Caco-2 (cell line): ENCODE results near the gene PRRX1. TPM values are rescaled to one million over a fixed set of nuclear protein-coding genes. Genes with fewer than 3 reads are reported as not detected.

Experiments
- BruUV-seq: library from RNA; stranded (reverse); fragments of 400-500 nt; replicated peaks from 2 replicates; lab custom pipeline; 2021; lab: Mats Ljungman, UMichigan
- CTCF ChIA-PET: fragments of 300-600 bp; sonication (Branson Sonifier 250); formaldehyde crosslinking; loops from one replicate; lab custom pipeline; 2022; ENCODE audit warnings: antibody characterized with exemption; lab: Charles Lee
- POLR2A ChIA-PET: fragments of 300-600 bp; sonication (Branson Sonifier 250); formaldehyde crosslinking; loops from one replicate; lab custom pipeline; 2022; ENCODE audit warnings: antibody characterized with exemption; lab: Charles Lee
- DNase-seq, 2 experiments: peaks; one replicate each; pipeline versions ENCODE4 v3.0.0 to v3.0.0-alpha.2; 2020 to 2022
- H3K27me3 ChIP-seq: replicated peaks from 2 replicates; pipeline ENCODE4 v1.6.0; 2011; ENCODE audit warnings: low read length; ENCODE audit not compliant: control insufficient read depth, insufficient read depth
- H3K36me3 ChIP-seq: 2 replicates; pipeline ENCODE4 v1.5.1; 2011; ENCODE audit warnings: low read length; ENCODE audit not compliant: control insufficient read depth, insufficient read depth
- H3K4me1 ChIP-seq: fragments of 250-450 bp; sonication (Bioruptor Pico); 2 replicates; pipeline ENCODE4 v1.5.1; 2020; ENCODE audit warnings: mild to moderate bottlenecking
- H3K4me3 ChIP-seq: 2 replicates; pipeline ENCODE4 v1.5.1; 2011; ENCODE audit warnings: low read depth, mild to moderate bottlenecking, control low read depth, low read length
- H3K9me3 ChIP-seq: fragments of 250-450 bp; sonication (Bioruptor Pico); 2 replicates; pipeline ENCODE4 v1.5.1; 2020; ENCODE audit warnings: mild to moderate bottlenecking, moderate library complexity
- H3K27ac Mint-ChIP-seq: one replicate; pipeline ENCODE4 v1.8.0; 2022; ENCODE audit warnings: mixed read lengths; ENCODE audit not compliant: unreplicated experiment
- H3K27me3 Mint-ChIP-seq: one replicate; pipeline ENCODE4 v1.8.0; 2022; ENCODE audit warnings: mixed read lengths; ENCODE audit not compliant: insufficient read depth, unreplicated experiment
- H3K36me3 Mint-ChIP-seq: one replicate; pipeline ENCODE4 v1.8.0; 2022; ENCODE audit warnings: mild to moderate bottlenecking, mixed read lengths; ENCODE audit not compliant: insufficient read depth, unreplicated experiment
- H3K4me1 Mint-ChIP-seq: one replicate; pipeline ENCODE4 v1.8.0; 2022; ENCODE audit warnings: low read depth, mixed read lengths; ENCODE audit not compliant: unreplicated experiment
- H3K4me3 Mint-ChIP-seq: one replicate; pipeline ENCODE4 v1.8.0; 2022; ENCODE audit warnings: mild to moderate bottlenecking, moderate library complexity, mixed read lengths; ENCODE audit not compliant: unreplicated experiment
- H3K9me3 Mint-ChIP-seq: one replicate; pipeline ENCODE4 v1.8.0; 2022; ENCODE audit warnings: mixed read lengths; ENCODE audit not compliant: unreplicated experiment
- CTCF ChIP-seq, 2 experiments: fragments of 200-600 bp in 1 of 2; IDR thresholded peaks; 1 replicate in 1 of 2; 2 replicates in 1 of 2; pipeline versions ENCODE4 v1.5.1 to v1.8.0; 2011 to 2022; ENCODE audit warnings: antibody characterized with exemption in 1 of 2, control low read depth in 1 of 2, inconsistent platforms in 1 of 2, low read depth in 1 of 2, low read length in 1 of 2, mild to moderate bottlenecking in 1 of 2, moderate library complexity in 1 of 2; ENCODE audit not compliant: insufficient read depth in 1 of 2, severe bottlenecking in 1 of 2, unreplicated experiment in 1 of 2
- intact Hi-C: fragments of 100-400 bp; cut with micrococcal nuclease; formaldehyde crosslinking; loops from one replicate; pipeline ENCODE4 v1.10.0; 2022; ENCODE audit not compliant: unreplicated experiment
- total RNA-seq: library from RNA; stranded (reverse); gene quantifications from 2 replicates; pipeline ENCODE4 v1.2.3, GENCODE V29; 2022

Gene PRRX1
- total RNA-seq, 1 experiment from 2014 or later, result not detected

GRCh38 chr1:170776777-170777176, 112.8 kb downstream of the PRRX1 start:
- Histone ChIP-seq H3K27me3 (no peaks in the 10 kb centered on the region), H3K36me3 (no peaks in the 10 kb centered on the region), H3K4me1 (peaks cover 12% of the 10 kb centered on the region; the same call in 1 of the 2 replicates), H3K9me3 (no peaks in the 10 kb centered on the region), H3K4me3 (no peak overlapping the region)
- Mint-ChIP-seq H3K27me3 (no peaks in the 10 kb centered on the region), H3K36me3 (no peaks in the 10 kb centered on the region), H3K9me3 (peaks cover 19% of the 10 kb centered on the region), H3K4me3 (no peak overlapping the region), H3K27ac (no peak overlapping the region), H3K4me1 (no peaks in the 10 kb centered on the region)
- no peak for TF ChIP-seq CTCF (IDR thresholded peaks at IDR 0.05; ENCODE audit: insufficient read depth in 1 of 2, low read depth in 1 of 2, low read length in 1 of 2, severe bottlenecking in 1 of 2, unreplicated experiment in 1 of 2)
- CTCF ChIA-PET, result no interaction called here
- intact Hi-C loops, result no loop called here
- POLR2A ChIA-PET, result no interaction called here
- no TSS peak for BruUV-seq
- DNase-seq, result no peak

Other genes starting within 250 kb of the PRRX1 start
- gene GORAB, start 132.0 kb upstream of the PRRX1 start, total RNA-seq, result 6.5 and 11.0 TPM in 2 replicates